Skin epidermis (tissue), 12 donors: Measurements from ENCODE around the gene ZNF438.

Experiments
- H3K27ac ChIP-seq, 21 experiments: fragments of 200-600 bp; sonication (generic) in 11 of 21; one replicate each; pipeline ENCODE4 v1.5.0; 2020; ENCODE audit warnings: mild to moderate bottlenecking in 3 of 21, inconsistent platforms in 2 of 21, moderate library complexity in 2 of 21
- H3K4me3 ChIP-seq, 7 experiments: fragments of 200-600 bp; sonication (generic) in 2 of 7; one replicate each; pipeline ENCODE4 v1.5.0; 2020; ENCODE audit warnings: inconsistent platforms in 2 of 7, mild to moderate bottlenecking in 2 of 7, moderate library complexity in 1 of 7

ZNF438 gene

DNA sequence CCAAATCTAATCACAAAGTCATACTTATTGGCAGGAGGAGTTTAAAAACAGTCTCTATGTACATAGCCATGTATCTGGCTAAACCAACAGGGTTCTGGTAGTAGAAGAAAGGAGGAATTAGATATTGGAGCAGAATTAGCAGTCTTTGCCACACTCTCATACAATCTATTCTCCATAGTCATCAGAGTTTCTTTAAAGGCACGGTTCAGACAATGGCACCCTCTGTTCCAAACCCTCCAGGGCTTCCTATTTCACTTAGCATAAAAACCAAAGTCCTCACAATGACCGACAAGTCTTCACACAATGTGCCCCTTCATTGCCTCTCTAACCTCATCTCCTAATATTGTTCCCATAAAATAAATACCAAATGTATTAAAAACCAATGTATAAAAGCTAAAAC lies 12.7 kb downstream of the ZNF438 start:
- H3K27ac ChIP-seq = no peak overlapping the region
- H3K4me3 ChIP-seq = no peak overlapping the region

DNA sequence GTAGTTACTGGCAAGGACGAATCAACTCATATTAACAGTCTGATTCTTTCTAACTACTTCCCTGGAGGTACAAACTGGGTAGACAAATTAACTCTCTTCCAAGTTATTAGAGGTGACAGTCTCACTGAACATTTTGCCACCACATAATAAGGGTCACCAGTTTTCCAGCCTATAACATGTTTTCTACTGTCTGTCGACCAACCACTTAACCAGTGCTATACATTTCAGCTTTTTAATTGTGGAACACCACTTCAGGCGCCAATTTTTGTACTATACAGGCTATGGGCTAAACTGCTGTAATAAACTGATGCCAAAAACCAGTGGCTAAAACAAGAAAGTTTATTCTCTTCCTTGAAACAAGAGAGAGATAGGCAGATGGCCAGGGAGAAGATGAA lies 13.3 kb downstream of the ZNF438 start:
- Histone ChIP-seq H3K27ac (no peak overlapping the region), H3K4me3 (no peak overlapping the region)

DNA sequence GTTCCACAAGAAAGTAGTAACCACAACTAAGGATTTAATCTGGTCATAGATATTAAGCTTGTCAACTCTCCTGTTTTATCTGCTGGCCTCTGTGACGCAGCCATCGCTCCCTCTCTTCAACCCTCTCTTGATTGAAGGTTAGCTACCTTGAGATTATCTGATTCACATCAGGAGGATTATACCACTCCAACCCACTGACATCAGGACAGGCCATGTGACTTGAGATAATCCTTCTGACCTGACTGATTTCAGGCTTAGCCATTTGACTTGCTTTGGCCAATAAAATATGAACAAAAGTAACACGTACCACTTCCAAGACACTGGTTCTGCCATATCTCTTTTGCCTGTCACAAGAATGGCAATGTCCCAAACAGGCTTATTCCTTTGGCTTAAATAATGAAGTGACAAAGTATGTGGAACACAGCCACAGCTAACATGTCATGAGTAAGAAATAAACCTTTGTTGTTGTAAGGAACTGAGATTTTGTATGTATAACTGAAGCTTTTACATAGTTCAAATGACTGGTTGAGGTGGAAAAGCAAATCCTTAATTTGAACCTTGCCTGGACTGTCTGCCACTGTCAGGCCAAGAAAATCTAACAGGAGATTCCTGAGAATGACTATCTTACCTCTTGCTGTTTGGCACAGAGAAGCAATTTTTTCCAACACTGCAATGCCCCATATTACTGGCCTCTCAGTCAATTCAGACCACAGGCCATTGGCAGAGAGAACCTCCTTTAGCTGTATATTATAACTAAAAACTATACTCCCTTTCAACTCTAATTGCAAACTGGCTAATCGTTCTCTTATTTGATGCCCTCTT lies 13.9 kb downstream of the ZNF438 start:
- no peak overlapping the region for H3K27ac ChIP-seq
- no peak overlapping the region for H3K4me3 ChIP-seq

DNA sequence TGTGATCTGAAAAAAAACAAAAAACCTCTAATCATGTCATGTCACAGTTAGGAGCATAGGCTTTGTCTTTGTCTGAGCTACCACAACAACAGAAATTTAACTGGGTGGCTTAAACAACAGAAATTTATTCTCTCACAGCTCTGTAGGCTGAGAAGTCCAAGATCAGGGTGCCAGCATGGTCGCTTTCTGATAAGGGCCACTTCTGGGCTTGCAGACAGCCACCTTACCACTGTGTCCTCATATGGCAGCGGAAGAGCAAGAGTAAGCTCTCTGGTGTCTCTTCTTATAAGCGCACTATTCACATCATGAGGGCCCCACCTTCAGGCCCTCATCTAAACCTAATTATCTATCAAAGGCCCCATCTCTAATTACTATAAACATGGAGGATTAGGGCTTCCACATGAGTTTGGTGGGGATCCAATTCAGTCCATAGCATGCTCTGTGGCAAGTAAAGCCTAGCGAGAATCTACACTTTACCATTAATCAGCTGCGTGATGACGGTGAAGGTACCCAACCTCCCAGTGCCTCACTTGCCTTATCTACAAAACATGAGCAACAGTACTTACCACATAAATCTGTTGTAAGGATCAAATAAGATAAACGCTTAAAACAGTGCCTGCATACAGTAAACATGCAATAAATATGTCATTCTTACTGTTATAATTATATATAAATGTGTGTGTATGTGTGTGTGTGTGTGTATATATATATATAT lies 17.3 kb downstream of the ZNF438 start:
- no peak overlapping the region for H3K27ac ChIP-seq
- no peak overlapping the region for H3K4me3 ChIP-seq

DNA sequence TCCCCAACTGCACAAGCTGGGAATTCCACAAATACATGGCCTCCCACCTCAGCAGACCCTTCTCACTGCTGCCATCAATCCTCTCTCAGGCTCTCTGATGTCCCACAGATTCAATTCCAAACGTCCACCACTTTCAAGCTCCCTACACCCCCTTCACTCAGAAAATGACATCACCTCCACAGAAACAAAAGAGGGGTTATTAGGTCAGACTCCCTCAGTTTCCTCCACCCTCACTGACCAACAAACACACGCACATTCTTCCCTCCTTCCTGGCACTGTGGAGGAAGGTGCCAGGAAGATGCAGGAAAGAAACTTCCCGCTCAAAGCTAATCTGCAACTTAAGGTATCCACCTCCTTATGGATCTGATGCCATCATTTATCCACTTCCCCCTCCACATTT lies 18.3 kb downstream of the ZNF438 start:
- no peak overlapping the region for H3K4me3 ChIP-seq
- H3K27ac ChIP-seq = no peak overlapping the region

DNA sequence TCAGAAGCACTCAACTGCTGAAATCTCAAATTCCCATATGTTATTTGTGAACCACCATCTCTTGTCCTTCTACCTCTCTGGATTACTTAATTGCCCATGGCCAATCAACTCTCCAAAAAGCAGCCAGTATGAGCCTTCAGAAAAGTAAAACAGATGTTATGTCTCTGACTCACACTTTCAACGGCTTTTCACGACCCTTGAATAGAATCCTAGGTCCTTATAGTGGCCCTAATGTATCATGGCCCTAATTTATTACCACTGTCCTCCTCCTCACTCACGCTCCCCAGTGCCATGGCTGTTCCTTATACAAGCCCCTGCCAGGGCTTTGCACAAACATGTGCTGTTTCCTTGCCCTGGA lies 20.0 kb downstream of the ZNF438 start:
- H3K4me3 ChIP-seq = no peak overlapping the region

DNA sequence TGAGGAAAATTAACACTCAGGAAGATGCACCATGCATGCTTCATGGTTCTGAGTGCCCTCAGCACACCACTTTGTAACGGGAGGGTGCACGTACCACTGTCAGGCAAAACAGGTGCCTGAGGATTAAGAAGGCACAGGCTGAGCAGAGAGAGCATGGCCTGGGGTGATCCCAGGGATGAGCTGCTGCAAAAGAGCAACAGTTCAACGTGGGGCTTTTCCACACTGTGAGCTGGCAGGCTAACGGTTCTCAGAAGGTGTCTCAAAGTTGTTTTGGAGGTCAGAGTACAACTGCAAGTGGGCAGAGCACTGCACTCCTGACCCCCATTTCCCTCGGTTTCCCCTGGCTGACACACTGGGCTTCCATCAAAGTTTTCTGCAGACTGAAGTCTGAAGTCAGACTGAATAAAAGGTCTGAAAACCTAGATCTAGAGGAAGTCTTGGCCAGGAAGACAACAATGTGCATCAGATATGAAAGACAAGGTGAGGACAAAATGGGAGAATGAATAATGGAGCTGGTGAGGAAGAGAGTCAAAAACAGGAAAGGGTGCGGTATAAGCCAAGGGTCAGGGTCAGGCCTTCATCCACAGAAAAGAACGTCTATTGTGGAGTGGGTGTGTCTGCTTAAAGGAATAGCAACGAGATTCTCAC lies 20.5 kb downstream of the ZNF438 start:
- Histone ChIP-seq H3K4me3 (no peak overlapping the region), H3K27ac (peak overlapping the region in 5 of 21 experiments; percentile 29 to 73 (median 36))

More for the DNA sequence above, 20.0 kb downstream of the ZNF438 start:
- H3K27ac ChIP-seq = peak overlapping the region in 5 of 21 experiments; percentile 20 to 73 (median 33)

DNA sequence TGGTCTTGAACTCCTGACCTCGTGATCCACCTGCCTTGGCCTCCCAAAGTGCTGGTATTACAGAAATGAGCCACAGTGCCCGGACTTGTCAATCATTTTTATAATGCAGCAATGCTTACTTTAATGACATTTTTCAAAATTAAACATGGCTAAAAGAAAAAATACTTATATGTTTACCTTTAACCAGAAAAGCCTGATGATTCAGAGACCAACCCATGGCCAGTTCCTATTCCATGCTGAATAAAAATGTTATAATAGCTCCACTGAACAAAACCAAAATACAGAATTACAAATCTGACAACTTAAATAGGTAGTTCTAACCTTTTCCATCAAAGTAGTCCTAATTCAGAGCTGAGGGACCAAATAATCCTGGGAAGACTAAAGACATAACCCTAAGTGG lies 21.6 kb downstream of the ZNF438 start:
- Histone ChIP-seq H3K27ac (no peak overlapping the region), H3K4me3 (no peak overlapping the region)

DNA sequence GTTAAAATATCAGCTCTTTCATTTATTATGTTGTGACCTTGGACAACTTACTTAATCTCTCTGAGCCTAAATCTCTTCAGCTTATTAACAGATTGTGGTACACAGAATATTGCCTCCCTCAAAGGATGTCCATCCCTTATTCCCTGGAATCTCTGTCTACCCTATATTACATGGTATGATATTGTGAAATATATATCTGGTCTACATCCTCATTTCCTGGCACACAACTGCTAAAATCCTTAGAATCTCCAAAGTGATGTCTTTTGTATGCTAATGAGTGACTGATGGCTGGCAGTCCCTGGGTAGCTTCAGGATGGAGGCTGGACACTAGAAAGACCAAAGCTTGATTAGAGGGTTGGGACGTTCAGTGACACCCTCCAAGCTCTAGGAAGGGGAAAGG lies 25.8 kb downstream of the ZNF438 start:
- Histone ChIP-seq H3K27ac (no peak overlapping the region), H3K4me3 (no peak overlapping the region)

DNA sequence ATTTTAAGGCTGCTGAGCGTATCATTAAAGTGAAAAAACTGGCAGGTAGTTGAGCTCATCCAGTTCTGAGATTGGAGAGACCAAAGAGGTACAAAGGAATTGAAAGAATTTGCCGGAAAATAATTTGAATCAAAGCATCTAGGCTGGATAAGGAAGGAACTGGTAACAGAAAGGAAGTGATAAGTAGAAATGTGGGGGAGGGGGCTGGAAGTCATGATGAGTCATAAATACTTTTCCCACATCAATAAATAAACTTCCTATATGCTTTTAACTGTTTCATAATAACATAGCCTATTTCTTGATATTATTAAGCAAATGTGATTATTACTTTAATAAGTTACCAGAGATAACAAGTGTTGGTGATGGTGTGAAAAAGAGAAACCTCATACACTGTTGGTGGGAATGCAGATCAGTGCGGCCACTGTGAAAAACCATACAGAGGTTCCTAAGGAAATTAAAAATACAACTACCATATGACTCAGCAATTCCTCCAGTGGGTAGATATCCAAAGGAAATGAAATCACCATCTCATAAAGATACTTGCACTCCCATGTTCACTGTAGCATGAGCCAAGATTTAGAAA lies 27.0 kb downstream of the ZNF438 start:
- Histone ChIP-seq H3K27ac (peak overlapping the region in 3 of 21 experiments; percentile 13 to 52 (median 50)), H3K4me3 (no peak overlapping the region)

DNA sequence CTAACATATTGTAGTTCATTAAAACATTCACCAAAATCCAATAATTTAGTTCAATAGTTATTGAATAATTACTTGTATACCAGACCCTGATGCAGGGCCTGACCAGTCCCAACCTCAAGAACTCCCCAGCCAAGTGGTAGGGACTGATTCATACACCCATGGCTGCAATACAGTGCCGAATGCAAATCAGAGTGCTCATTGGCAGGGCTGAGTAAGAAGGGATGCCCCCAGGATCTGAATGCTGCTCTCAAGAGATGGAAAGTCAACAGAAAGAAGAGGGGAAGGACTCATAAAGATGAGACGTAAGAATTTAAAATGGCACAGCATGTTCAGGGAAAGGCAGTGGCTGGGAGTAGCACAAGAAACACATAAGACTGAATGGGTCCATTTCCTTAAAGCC lies 29.9 kb downstream of the ZNF438 start:
- Histone ChIP-seq H3K27ac (no peak overlapping the region), H3K4me3 (no peak overlapping the region)

DNA sequence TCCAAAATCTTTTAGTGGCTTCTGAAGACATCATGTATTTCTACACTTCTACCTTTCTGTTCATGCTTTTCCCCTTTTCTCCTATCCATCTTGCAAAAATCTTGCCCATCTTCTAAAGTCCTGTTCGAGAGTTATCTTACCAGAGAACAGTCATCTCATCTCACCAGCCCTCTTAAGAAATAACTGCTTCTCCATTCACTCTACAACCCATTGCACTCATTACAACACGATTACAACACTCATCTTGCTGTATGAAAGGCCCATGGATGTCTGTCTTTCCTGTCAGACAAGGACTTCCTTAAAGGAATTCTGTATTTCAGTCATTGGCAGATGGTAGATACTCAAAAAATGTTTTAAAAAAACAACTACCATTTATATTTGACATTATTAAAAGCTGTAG lies 30.8 kb downstream of the ZNF438 start:
- Histone ChIP-seq H3K27ac (no peak overlapping the region), H3K4me3 (no peak overlapping the region)

DNA sequence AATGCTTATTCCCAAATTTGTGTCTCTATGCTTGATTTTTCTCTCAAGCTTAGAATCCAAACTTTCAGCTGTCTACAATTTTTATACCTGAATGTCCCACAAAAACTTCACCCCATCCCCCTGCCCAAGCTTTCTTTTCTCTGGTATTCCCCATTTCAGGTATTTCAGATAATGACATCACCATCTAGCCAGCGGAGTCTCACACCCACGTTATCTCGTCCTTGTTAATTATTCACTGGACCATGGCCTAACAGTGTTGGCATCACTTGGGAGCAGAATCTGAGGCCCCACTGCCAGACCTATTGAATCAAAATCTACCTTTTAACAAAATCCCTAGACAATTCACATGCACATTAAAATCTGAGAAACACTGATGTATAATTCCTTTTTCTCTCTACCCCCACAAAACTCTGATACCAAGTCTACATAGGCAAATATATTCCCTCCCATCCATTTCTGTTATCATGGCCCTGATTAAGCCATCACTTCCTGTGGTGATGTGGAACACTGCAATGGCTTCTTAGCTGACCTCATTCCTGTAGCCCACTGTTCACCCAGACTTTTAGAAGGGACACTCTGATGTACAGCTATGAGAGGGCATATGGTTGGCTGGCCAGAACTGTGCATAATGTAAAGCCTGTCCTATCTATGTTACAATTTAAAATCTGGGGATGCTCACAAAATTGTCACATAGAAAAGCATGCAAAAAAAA lies 31.4 kb downstream of the ZNF438 start:
- Histone ChIP-seq H3K4me3 (no peak overlapping the region), H3K27ac (peak overlapping the region in 8 of 21 experiments; percentile 3 to 81 (median 52))

DNA sequence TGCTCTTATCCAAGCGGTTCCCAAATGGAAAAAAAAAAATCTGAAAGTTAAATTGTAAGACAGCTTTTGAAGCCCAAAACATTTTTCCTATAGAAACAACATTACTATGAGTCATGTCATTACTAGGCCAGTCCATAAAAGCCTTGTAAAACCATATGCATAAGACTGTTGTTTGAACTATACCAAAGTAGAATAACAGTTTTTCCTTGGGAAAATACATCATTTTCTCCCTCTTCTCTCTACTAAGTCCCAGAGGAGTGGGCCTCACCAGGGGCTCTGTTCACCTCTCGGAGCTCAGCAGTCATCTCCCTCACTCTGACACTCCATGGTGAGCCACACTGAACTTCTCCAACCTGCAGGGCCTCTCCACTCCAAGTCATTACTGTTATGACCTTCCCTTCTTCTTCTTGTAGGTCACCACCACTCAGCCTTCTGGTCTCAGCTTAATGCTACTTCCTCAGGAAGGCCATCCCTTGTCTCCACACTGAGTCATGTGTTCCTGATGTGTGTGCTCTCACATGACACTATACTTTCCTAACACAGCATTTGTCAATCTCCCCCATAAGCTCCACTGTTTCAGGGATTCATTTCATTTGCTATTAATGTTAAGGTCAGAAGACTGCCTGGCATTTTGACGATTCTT lies 32.5 kb downstream of the ZNF438 start:
- peak overlapping the region in 1 of 7 experiments; percentile 1 for H3K4me3 ChIP-seq
- H3K27ac ChIP-seq = peak overlapping the region in 17 of 21 experiments; percentile 1 to 81 (median 49)

DNA sequence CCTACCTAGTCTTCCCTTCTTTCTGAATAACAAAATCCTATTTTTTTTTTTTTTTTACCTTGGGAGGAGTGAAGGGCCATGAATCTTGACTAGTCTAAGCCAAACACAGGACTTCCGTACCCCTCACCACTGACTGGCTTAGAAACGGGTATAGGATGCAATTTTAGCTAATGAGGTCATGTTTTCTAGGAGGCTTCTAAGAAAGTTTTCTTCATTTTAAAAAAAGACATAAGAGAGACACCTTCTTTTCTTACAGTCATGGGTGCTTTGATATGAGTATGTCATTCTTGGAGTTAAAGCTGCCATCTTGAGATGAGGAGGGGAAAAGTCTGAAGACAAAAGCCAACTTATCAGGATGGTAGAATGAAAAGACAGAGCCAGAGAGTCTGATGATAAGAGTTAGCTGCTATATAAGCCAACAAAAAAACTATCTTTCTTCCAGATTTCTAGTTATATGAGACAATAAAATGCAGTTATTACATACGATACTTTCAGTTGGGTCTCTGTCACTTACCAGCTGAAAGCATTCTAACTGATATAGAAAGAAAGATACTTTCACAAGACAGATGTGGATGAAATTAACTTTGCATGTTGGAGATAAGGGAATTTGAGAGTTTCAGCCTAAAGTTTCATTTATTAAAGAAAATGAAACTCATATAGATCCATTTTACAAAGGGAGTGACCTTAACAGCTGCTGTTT lies 34.0 kb downstream of the ZNF438 start:
- H3K4me3 ChIP-seq = peak overlapping the region in 1 of 7 experiments; percentile 8
- H3K27ac ChIP-seq = peak overlapping the region in 6 of 21 experiments; percentile 6 to 79 (median 22)

DNA sequence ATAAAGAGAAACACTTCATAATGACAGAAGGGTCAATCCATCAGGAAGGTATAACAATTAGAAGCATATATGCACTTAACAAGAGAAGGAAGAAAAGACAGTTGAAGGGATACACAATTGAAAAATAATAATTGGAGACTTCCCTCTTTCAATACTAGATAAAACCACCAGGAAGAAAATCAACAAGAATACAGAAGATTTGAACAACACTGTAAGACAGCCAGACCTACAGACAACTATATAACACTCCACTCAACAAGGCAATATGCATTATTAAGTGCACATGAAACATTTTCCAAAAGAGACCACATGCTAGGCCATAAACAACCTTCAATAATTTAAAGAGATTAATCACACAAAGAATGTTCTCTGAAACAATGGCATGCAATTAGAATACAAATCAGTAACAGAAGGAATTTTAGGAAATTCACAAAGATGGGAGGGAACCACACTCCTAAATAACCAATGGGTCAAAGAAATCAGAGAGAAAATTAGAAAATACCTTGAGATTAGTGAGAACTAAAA lies 35.1 kb downstream of the ZNF438 start:
- Histone ChIP-seq H3K4me3 (no peak overlapping the region), H3K27ac (peak overlapping the region in 3 of 21 experiments; percentile 2 to 79 (median 7))

DNA sequence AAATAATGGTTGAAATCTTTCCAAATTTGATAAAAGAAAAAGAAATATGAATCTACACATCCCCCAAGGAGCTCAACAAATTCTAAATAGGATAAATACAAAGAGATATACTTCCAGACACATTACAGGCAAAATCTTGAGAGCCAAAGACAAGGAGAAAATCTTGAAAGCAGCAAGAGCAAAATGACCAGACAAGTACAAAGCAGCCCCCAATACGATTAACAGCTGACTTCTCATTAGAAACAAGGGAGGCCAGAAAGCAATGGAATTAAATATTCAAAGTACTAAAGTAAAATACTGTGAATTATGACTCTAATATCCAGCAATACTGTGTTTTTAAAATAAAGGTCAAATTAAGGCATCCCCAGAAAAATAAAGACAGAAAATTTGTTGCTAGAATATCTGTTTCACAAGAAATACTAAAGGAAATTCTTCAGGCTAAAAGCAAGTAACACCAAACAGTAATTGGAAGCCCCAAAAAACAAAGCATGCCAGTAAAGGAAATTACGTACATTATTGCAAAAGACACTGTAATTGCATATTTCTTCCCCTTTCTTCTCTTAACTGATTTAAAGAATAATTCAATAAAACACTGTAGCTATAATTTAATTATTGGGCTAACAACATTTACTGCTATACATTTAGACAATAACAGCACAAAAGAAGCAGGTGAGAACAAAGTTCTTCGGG lies 36.4 kb downstream of the ZNF438 start:
- Histone ChIP-seq H3K27ac (peak overlapping the region in 3 of 21 experiments; percentile 17 to 56 (median 22)), H3K4me3 (no peak overlapping the region)

DNA sequence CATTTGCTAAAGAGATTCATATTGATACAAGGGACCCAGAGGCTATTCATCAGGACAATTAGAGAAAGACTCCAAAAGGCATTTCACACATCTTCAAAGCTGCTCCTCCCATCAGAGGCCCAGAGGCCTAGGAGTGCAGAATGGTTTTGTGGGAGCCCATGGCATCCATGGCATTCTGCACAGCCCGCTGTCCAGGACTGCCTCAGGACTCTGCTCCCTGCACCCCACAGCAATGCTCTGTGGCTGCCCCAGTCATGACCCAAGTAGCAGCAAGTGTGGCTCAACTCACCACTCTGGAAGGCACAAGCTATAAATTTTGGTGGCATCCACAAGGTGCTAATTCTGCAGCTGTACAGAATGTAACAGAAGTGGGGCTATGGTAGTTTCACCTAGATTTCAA lies 38.5 kb downstream of the ZNF438 start:
- H3K27ac ChIP-seq = peak overlapping the region in 1 of 21 experiments; percentile 40

More for the DNA sequence above, 38.5 kb downstream of the ZNF438 start:
- H3K4me3 ChIP-seq = no peak overlapping the region
